ENCODE data around the gene FGFR3. TPM values are rescaled to one million over a fixed set of nuclear protein-coding genes. Genes with fewer than 3 reads are reported as not detected.

Gene FGFR3
- total RNA-seq, 1 experiment from 2014 or later = 8.9 TPM

DNA sequence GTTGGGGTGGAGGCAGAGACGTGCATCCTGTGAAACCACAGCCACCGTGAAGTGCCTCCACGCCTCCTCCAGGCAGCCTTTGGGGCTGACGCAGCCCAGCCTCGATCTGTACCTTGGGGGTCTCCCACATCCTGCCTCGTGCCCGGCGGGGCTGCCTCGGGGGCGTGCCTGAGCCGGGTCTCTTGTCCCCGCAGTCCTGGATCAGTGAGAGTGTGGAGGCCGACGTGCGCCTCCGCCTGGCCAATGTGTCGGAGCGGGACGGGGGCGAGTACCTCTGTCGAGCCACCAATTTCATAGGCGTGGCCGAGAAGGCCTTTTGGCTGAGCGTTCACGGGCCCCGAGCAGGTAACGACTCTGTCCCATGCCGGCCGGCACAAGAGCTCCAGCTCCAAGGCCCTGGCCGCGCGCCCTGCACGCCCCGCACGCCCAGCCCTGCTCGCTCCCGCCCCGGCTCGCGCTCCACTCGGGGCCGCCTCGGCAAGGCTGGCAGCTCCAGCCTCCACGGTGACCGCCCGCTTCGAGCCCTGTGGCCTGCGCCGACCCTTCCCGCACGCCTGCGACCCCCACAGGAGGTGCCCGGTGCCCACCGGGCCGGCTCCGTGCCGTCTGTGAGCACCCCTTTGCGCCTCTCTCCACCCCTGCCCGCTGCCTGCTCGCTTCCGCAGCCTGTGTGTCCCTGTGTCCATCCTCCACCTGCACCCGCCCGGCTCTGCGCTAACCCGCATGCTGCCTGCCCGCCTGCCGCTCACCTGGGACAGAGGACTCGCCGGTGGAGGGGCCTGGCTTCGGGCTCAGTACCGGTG is 9.8 kb downstream of the FGFR3 start:
- no peak overlapping the region for H3K4me3 ChIP-seq
- H3K36me3 ChIP-seq = no peaks in the 10 kb centered on the region
- no peaks in the 10 kb centered on the region for H3K27me3 ChIP-seq
- DNase-seq = no peak
- H3K9me3 ChIP-seq = no peaks in the 10 kb centered on the region

DNA sequence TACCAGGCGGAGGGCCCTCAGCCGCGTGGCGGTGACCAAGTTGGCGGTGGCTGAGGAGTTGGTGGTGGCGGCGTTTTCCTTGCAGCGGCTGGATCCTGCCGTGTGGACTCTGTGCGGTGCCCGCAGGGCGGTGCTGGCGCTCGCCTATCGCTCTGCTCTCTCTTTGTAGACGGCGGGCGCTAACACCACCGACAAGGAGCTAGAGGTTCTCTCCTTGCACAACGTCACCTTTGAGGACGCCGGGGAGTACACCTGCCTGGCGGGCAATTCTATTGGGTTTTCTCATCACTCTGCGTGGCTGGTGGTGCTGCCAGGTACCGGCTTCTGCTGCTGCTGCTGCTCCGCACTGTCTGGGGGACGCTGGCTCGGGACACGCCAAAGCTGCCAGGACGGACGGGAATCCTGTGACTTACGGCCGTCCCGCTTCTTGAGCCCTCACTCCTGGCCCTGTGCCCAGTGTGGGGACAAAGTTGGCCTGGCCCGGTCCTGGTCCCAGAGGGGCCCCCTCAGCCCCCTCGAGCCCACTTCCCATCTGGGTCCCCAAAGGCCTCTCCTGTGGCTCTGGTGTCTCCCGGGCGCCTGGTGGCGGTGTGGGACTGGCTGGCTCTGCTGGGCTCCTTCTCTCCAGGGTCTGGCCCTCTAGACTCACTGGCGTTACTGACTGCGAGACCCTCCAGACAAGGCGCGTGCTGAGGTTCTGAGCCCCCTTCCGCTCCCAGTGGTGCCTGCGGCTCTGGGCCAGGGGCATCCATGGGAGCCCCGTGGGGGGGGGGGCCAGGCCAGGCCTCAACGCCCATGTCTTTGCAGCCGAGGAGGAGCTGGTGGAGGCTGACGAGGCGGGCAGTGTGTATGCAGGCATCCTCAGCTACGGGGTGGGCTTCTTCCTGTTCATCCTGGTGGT is 10.7 kb downstream of the FGFR3 start:
- no peaks in the 10 kb centered on the region for H3K9me3 ChIP-seq
- no peaks in the 10 kb centered on the region for H3K27me3 ChIP-seq
- no peak overlapping the region for H3K4me3 ChIP-seq
- DNase-seq = no peak
- H3K36me3 ChIP-seq = no peaks in the 10 kb centered on the region

DNA sequence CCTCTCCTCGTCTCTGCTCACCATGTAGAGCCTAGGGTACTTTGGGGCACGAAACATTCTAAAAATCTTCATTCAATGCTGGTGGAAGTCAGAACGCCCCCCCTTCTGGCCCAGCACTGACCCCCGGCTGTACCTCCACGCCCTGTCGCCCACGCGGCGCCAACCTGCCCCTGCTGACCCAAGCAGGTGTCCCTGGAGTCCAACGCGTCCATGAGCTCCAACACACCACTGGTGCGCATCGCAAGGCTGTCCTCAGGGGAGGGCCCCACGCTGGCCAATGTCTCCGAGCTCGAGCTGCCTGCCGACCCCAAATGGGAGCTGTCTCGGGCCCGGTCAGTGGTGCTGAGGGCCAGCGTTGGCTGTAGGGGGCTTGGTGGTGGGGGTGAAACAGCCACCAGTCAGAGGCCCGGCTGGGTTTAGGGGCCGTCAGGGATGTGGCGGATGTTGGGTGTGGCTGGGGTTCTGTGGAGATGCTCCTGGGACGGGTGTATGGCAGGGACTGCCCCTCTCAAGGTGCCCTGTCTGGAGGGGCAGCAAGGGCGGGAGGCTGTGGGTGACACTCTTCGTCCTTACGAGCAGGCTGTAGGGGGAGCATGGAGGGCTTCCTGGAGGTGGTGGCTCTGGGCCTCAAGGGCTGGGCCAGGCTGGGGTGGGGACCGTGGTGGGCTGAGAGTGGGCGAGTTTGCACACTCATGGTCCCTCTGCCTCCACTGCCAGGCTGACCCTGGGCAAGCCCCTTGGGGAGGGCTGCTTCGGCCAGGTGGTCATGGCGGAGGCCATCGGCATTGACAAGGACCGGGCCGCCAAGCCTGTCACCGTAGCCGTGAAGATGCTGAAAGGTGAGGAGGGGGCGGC is 11.8 kb downstream of the FGFR3 start:
- Histone ChIP-seq H3K9me3 (no peaks in the 10 kb centered on the region), H3K36me3 (no peaks in the 10 kb centered on the region), H3K4me3 (no peak overlapping the region), H3K27me3 (no peaks in the 10 kb centered on the region)
- DNase-seq = no peak

DNA sequence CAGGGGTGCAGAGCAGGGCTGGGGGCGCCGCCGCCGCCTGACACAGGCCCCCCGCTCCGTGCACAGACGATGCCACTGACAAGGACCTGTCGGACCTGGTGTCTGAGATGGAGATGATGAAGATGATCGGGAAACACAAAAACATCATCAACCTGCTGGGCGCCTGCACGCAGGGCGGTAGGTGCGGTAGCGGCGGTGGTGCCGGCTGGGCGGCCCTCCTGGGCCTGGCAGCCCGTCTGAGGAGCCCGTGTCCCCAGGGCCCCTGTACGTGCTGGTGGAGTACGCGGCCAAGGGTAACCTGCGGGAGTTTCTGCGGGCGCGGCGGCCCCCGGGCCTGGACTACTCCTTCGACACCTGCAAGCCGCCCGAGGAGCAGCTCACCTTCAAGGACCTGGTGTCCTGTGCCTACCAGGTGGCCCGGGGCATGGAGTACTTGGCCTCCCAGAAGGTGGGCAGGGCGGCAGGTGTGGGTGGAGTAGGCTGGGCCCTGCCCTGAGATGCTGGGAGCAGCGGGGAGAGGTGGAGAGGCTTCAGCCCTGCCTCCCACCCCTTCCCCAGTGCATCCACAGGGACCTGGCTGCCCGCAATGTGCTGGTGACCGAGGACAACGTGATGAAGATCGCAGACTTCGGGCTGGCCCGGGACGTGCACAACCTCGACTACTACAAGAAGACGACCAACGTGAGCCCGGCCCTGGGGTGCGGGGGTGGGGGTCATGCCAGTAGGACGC is 12.6 kb downstream of the FGFR3 start:
- no peak overlapping the region for H3K4me3 ChIP-seq
- no peaks in the 10 kb centered on the region for H3K9me3 ChIP-seq
- H3K36me3 ChIP-seq = no peaks in the 10 kb centered on the region
- no peaks in the 10 kb centered on the region for H3K27me3 ChIP-seq
- no peak for DNase-seq

DNA sequence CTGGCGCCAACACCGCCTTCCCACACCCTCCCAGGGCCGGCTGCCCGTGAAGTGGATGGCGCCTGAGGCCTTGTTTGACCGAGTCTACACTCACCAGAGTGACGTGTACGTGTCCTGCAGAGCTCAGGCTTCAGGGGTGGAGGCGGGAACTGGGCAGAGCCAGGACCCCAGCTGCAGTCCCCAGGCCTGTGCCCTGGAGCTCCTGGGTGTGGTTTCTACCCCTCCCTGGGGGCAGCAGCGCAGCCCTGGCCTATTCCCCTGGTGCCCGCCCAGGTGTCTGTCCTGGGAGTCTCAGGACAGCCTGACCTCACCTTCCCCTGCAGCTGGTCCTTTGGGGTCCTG is 13.1 kb downstream of the FGFR3 start:
- no peaks in the 10 kb centered on the region for H3K9me3 ChIP-seq
- no peaks in the 10 kb centered on the region for H3K27me3 ChIP-seq
- DNase-seq = no peak
- no peaks in the 10 kb centered on the region for H3K36me3 ChIP-seq
- no peak overlapping the region for H3K4me3 ChIP-seq

DNA sequence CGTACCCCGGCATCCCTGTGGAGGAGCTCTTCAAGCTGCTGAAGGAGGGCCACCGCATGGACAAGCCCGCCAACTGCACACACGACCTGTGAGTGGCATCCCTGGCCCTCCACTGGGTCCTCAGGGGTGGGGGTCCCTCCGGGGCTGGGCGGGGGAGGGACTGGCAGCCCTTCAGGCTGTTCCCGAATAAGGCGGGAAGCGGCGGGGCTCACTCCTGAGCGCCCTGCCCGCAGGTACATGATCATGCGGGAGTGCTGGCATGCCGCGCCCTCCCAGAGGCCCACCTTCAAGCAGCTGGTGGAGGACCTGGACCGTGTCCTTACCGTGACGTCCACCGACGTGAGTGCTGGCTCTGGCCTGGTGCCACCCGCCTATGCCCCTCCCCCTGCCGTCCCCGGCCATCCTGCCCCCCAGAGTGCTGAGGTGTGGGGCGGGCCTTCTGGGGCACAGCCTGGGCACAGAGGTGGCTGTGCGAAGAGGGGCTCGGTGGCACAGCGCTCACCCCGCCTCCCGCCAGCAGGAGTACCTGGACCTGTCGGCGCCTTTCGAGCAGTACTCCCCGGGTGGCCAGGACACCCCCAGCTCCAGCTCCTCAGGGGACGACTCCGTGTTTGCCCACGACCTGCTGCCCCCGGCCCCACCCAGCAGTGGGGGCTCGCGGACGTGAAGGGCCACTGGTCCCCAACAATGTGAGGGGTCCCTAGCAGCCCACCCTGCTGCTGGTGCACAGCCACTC is 13.7 kb downstream of the FGFR3 start:
- H3K27me3 ChIP-seq = no peaks in the 10 kb centered on the region
- DNase-seq = no peak
- no peaks in the 10 kb centered on the region for H3K9me3 ChIP-seq
- no peak overlapping the region for H3K4me3 ChIP-seq
- H3K36me3 ChIP-seq = no peaks in the 10 kb centered on the region

DNA sequence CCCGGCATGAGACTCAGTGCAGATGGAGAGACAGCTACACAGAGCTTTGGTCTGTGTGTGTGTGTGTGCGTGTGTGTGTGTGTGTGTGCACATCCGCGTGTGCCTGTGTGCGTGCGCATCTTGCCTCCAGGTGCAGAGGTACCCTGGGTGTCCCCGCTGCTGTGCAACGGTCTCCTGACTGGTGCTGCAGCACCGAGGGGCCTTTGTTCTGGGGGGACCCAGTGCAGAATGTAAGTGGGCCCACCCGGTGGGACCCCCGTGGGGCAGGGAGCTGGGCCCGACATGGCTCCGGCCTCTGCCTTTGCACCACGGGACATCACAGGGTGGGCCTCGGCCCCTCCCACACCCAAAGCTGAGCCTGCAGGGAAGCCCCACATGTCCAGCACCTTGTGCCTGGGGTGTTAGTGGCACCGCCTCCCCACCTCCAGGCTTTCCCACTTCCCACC is 14.3 kb downstream of the FGFR3 start:
- DNase-seq = no peak
- no peaks in the 10 kb centered on the region for H3K36me3 ChIP-seq
- H3K27me3 ChIP-seq = no peaks in the 10 kb centered on the region
- no peak overlapping the region for H3K4me3 ChIP-seq
- H3K9me3 ChIP-seq = no peaks in the 10 kb centered on the region

DNA sequence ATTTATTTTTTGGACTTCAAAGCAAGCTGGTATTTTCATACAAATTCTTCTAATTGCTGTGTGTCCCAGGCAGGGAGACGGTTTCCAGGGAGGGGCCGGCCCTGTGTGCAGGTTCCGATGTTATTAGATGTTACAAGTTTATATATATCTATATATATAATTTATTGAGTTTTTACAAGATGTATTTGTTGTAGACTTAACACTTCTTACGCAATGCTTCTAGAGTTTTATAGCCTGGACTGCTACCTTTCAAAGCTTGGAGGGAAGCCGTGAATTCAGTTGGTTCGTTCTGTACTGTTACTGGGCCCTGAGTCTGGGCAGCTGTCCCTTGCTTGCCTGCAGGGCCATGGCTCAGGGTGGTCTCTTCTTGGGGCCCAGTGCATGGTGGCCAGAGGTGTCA is 15.3 kb downstream of the FGFR3 start:
- Histone ChIP-seq H3K9me3 (no peaks in the 10 kb centered on the region), H3K36me3 (no peaks in the 10 kb centered on the region), H3K27me3 (no peaks in the 10 kb centered on the region), H3K4me3 (no peak overlapping the region)
- DNase-seq = no peak

DNA sequence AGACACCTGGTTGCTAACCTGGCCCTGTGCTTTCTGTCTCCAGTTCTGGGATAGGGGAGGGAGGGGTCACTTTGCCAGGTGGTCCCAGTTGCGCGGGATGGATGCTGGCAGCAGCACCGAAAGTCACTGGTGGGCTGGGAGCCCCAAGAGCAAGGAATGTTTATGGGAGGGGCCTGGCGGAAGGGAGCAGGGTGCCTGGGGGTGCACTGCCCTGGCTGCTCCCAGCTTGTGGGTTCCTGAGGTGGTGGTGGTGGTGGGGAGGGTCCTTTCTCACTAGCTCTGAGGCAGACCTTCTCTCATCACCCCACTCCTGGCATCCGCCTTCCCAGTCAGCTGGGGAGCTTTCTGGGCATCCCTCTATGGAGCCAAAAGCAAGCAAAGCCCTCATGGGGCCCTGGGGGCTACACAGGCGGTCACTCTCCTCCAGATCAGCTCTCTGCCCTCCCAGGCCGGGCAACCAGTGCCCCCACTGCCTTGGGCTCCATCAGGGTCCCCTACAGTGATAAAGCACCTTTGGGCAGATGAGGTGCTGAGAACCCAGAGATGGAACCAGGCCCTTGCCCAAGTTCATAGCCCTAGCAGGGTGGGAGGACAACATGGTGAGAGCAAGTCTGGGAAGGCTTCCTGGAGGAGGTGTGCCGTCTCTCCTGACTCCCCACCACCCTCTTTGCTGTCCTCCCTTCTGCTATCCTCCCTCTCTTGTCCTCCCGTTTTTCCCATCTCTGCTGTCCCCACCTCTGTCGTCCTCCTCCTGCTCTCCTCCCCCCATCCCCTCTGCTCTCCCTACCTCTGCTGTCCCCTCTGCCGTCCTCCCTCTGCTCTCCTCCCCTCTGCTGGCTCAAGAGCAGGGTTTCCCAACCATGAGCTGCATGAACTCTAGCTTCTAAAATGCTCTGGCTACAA is 16.0 kb downstream of the FGFR3 start:
- no peak for DNase-seq
- no peak overlapping the region for H3K4me3 ChIP-seq
- H3K36me3 ChIP-seq = no peaks in the 10 kb centered on the region
- no peaks in the 10 kb centered on the region for H3K9me3 ChIP-seq
- H3K27me3 ChIP-seq = no peaks in the 10 kb centered on the region

DNA sequence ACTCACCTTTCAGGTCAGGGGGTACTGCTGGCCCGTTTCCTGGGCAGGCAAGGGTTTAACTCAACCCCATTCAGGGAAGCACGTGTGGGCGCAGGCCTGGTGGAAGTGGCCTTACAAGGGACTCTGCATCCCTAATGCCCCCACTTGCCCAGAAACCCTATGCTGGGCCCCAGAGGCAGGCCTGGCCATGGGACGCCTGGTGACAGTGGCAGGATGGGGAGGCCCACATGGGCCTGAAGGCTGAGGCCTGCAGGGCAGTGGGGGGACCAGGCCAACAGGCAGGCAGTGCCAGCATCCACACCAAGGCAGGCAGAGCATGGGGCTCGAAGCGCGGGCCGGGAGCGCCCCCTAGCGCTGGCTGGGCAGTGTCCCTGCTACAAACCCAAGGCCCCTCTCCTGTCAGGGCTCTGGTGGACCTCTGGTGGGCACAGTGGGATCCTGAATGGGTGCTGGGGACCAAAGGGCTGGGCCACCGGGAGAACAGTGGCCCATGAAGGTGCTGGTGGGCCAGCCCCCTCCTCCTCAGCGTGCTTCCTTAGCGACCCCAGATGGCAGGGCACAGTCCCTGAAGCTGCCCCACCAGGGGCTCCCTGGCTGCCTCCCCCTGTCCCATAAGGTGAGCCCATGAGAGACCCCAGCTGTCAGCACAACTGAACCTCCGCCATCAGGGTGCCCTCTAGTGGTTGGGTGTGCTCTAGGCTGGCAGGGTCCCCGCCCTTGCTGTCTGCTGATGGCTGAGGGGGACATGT is 16.8 kb downstream of the FGFR3 start:
- H3K4me3 ChIP-seq = no peak overlapping the region
- no peaks in the 10 kb centered on the region for H3K9me3 ChIP-seq
- H3K27me3 ChIP-seq = no peaks in the 10 kb centered on the region
- H3K36me3 ChIP-seq = peaks cover 2% of the 10 kb centered on the region; the same call in 1 of the 2 replicates
- DNase-seq = peak; percentile 40

DNA sequence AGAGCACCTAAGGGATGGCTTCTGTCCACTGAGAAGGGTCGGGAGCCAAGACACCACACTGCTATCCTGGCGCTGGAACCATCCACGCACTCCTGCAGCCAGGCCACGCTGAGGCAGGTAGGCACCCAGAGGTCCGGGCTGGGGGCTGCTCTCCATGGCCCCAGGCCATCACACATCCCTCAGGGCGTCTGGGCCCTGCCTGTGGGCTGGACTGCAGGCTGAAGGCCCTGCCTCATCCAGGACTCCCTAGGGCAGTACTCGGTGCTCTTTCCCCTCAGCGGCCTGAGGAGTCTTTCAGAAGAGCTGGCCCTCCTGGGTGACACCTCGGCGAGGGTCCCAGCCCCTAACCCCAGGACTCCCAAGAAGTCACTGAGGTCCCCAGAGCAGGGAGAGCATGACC is 17.7 kb downstream of the FGFR3 start:
- H3K9me3 ChIP-seq = no peaks in the 10 kb centered on the region
- H3K36me3 ChIP-seq = peaks cover 5% of the 10 kb centered on the region; the same call in 1 of the 2 replicates
- DNase-seq = no peak
- H3K27me3 ChIP-seq = no peaks in the 10 kb centered on the region
- H3K4me3 ChIP-seq = no peak overlapping the region

DNA sequence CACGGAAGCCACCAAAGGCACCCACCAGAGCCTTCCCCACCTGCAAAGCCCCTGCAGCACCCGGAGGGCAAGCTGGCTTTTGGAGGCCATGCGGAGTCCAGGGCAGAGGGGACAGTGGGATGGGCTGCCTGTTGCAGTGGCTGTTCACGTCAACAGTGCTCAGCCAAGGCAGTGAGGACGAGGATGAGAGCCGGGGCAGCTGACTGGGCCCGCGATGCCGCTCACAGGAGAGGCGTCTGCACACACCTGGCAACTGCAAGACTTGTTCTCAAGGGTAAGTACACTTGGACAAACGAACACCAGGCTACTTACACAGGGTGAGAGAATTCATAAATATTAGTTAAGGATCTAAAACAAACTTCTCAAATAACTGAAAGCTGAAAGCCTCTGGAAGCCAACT is 19.6 kb downstream of the FGFR3 start:
- H3K36me3 ChIP-seq = peaks cover 5% of the 10 kb centered on the region; the same call in 1 of the 2 replicates
- no peaks in the 10 kb centered on the region for H3K9me3 ChIP-seq
- no peak for DNase-seq
- no peak overlapping the region for H3K4me3 ChIP-seq
- H3K27me3 ChIP-seq = no peaks in the 10 kb centered on the region

DNA sequence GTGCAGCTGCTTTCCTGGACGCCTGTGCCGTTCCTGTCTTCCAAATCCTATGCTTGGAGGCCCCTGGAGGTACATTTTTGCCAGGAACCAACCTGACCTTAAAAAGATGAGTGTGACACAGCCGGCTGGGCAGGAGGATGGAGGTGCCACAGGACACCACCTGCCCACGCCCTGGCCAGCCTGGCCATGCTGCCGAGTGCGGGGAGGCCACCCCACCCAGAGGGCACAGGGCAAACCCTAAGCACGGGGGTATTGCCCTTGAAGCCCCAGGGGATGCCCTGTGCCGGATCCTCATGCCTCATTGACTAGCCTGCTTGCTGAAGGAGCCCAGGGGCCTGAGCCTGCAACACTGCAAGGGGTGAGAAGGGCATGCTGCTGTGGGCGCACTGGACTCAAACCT is 20.1 kb downstream of the FGFR3 start:
- no peaks in the 10 kb centered on the region for H3K27me3 ChIP-seq
- no peak for DNase-seq
- no peaks in the 10 kb centered on the region for H3K9me3 ChIP-seq
- peaks cover 5% of the 10 kb centered on the region; the same call in 1 of the 2 replicates for H3K36me3 ChIP-seq
- no peak overlapping the region for H3K4me3 ChIP-seq

DNA sequence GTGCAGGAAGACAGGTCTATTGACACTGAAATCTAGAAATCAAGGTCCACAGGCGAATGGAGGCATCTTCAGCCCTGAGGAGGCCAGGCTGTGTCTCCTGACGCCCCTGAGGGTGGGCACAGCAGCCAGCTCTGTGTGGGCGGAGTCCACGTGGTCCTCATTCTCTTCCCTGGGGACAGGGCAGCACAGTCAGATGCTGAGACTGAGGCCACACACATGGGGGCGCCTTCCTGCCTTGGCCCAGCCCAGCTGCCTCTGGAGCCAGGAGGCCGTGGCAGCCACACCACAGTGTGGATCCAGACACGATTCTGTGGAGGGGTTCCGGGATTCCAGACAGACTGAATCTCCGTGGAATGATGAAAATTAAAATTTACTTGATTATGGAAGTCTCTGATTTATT is 20.8 kb downstream of the FGFR3 start:
- Histone ChIP-seq H3K9me3 (no peaks in the 10 kb centered on the region), H3K36me3 (peaks cover 5% of the 10 kb centered on the region; the same call in 1 of the 2 replicates), H3K27me3 (no peaks in the 10 kb centered on the region), H3K4me3 (no peak overlapping the region)
- DNase-seq = no peak
